ENCODE measurements around the gene LRRC3C. TPM values are rescaled to one million over a fixed set of nuclear protein-coding genes. Genes with fewer than 3 reads are reported as not detected.
A peak's percentile ranks its signal among the peaks of the same experiment; 100 is the strongest.
"Not testable (repeated sequence)": the region's sequence is repeated elsewhere in the genome, so short reads cannot be mapped to it uniquely, and the experiment has no call there.

The LRRC3C gene
- total RNA-seq, 1 donor from 2014 or later = not detected

DNA sequence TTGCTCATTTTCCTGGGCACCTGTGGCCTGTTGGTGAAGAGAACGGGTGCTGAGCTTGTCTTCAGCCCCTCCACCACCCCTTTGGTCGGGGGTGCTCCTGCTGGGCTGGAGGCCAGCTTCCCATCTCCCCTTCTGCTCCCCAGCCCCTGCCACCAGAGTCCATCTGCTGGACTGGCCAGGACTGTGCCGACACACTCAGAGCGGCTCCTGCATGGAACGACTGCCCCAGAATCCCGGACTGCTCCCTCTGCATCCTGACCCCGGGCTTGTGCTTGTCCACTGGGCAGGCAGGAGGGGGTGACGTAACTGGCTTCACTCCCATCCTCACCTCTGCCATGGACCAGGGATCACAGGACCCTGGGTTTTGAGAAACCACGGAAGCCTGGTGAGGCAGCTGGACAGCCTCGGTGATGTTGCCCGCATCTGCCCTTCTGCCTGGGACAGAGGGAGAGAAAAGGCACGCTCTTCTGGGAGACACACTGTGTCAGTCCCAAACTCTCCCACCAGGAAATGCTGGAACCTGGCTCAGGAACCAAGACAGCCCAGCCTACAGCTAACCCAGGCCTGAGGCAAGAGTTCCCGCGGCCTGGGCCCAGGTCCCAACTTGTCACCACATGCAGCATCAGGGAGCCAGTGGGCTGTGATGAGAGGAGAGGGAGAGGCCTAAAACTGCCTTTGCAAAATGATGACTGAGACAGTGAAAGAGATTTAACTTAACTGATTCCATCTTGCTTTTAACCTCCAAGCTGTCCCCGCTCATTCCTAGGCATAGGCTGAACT is 19.2 kb downstream of the LRRC3C start:
- DNase-seq (ENCODE audit: low spot score) = no peak
- no peak for ATAC-seq

DNA sequence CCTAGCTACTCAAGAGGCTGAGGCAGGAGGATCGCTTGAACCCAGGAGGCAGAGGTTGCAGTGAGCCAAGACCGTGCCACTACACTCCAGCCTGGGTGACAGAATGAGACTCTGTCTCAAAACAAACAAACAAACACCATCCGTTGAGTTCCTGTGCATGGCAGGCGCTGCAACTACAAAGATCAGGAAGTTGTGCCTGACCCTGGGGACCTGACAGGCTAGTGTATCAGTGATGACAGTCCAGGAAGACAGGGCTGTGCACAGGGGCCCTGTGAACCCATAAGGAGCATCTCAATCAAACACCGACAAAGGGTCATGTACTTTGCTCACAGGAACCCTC is 20.9 kb downstream of the LRRC3C start:
- ATAC-seq; DNase-seq (ENCODE audit: low spot score): not testable (repeated sequence)

DNA sequence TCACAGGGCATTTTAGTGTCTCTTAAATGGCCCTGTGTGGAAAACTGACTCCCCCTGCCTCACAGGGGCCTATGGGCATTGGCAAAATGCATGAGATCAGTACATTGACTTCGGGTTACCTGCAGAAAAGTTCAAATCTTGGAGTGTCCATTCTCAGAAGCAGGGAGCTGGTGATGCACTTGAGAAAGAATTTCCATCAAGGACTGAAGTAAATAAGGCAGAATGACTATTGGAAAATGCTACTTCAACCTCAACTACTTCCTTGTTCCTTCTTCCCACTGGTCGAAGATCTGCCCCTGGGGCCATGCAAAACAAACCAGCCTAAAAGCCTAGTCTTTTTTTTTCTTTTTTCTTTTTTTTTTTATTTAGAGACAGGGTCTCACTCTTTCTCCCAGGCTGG is 21.5 kb downstream of the LRRC3C start:
- no peak for ATAC-seq
- no peak for DNase-seq (ENCODE audit: low spot score)

DNA sequence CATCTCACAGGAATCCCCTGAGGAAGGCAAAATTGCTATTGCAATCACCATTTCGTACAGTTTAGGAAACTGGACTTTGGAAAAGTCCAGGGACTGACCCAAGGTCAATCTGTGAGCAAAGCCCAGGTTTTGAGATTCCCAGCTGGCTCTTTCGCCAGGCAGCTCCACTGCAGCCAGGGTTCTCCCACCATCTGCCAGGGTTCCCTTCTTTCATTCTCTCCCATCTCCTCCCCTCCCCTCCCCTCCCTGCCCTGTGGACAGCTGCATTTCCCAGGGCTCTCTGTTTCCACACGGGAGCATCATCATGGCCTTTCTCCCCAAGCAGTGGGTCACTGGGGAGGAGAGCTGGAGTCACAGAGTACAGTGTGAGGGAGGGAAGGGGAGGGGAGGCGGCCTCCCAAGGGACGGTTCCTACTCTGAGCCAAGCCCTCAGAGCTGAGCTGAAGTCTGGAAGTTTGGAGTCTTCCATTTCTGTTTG is 23.4 kb downstream of the LRRC3C start:
- ATAC-seq (peak; percentile 13), DNase-seq (ENCODE audit: low spot score) (peak; percentile 69)

DNA sequence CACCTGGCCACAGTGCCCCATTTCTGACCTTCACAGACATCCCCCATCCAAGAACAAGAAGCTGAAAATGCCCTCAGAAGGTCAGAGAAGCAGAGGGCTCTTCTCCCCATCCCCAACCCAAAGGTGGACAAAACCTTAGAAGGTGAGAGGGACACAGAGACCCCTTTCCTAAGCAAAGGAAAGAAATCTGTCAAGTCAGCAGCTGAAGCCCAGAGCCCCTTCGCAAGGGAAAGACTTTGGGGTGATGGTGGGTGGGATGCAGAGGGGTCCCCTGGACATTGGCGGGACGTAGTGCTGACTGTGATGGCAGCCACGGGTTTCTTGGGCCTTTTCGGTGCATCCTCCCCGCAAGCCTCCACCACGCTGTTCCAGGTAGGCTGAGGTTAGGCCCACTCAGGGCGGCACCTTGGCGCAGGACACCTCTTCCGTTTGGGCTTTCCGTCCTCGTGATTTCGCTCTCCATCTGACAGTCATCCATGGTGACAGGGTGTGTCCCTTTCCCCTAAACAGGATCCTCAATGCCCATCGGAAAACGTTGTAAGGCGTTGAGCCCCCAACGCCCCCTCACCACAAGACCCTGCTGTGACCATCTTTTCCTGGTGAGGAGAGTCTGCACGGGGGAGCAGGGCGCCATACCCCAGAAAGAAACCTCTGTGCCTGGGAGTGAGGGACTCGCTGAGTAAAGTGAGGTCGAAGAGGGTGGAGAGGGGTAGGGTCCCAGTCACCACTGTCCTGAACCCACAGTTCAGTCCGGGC is 24.6 kb downstream of the LRRC3C start:
- ATAC-seq = no peak

DNA sequence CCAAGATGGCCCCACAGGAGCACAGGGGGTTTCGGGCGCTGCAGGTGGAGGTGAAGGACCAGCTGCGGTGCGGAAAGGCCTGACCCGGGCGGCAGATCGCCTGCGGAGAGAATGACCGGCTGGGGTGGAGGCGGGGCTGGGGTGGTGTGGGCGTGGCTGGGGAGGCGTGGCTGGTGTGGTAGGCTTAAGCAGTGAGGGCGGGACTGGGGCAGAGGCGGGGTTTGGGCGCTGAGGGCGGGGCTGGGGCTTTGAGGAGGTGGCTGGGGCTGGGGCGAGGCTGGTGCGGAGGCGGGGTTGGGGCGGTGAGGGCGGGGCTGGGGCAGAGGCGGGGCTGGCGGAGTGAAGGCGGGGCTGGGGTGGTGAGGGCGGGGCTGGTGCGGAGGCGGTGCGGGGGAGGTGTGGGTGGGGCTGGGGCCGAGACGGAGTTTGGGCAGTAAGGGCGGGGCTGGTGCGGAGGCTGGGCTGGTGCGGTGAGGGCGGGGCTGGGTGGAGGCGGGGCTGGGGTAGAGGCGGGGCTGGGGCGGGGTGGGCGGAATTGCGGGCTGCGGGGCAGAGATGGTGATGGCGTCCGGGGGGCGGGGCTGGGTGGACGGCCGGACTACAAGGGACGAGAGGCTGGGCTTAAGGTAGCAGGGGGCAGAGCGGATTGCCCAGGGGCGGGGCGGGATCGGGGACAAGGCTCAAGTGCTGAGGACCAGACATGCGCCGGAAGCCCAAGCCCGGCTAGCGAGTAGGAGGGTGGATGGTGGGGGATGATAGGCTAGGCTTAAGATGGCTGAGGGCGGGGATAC is 25.3 kb downstream of the LRRC3C start:
- ATAC-seq (peak; percentile 88), DNase-seq (ENCODE audit: low spot score) (peak; percentile 99)

More for the DNA sequence above, 24.6 kb downstream of the LRRC3C start:
- DNase-seq (ENCODE audit: low spot score) = peak; percentile 55

DNA sequence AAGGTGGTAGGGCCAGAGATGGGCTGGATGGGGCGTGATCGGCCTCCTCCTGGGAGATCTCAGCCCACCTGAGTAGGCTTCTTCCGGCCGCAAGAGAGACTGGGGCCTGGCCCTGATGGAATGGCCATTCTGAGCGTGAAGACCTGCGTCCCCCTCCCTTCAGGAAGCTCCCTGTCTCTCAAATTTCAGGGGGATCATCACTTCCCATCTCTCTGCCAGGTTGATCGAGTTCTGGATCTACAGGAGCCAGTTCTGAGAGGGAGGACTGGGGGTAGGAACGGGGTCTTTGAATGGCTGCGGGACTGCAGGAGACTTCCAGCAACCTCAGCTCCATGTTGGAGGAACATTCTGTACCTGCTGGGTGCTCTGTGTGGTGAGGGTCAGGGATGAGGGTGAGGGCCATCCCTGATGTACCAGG is 25.9 kb downstream of the LRRC3C start:
- ATAC-seq = no peak
- no peak for DNase-seq (ENCODE audit: low spot score)

DNA sequence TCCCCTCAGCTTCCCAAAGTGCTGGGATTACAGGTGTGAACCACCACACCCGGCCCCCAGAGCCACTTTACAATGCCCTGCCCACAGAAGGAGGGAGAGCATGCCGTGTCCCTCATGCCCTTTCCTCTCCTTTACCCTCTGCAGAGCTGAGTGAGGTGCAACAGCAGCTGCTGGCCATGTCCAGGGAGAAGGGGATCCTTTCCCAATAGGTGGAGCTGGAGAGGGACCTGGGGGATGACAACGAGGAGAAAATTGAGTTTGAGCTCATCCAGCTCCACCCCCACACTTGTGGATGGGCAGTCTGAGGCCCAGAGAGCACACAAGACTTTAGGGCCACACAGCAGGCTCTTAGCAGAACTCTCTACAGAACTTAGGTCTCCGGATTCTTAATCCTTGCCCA is 27.3 kb downstream of the LRRC3C start:
- DNase-seq (ENCODE audit: low spot score) (no peak), ATAC-seq (no peak)

DNA sequence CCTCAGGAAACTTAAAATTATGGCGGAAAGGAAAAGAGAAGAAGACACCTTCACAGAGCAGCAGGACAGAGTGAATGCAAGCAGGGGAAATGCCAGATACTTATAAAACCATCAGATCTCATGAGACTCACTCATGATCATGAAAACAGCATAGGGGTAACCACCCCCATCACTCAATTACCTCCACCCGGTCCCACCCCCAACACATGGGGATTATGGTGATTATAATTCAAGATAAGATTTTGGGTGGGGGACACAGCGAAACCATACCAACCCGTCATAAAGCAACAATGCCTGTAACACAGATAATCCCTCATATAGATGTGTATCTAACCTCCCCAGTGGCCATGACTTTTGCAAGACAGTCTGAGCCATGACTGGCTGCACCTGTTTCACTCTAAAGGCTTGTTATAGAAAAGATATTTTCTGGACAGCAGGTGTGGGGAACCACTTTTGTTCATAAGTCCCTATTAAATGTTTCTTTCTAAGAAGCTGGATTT is 28.2 kb downstream of the LRRC3C start:
- DNase-seq (ENCODE audit: low spot score) = no peak
- ATAC-seq = no peak

DNA sequence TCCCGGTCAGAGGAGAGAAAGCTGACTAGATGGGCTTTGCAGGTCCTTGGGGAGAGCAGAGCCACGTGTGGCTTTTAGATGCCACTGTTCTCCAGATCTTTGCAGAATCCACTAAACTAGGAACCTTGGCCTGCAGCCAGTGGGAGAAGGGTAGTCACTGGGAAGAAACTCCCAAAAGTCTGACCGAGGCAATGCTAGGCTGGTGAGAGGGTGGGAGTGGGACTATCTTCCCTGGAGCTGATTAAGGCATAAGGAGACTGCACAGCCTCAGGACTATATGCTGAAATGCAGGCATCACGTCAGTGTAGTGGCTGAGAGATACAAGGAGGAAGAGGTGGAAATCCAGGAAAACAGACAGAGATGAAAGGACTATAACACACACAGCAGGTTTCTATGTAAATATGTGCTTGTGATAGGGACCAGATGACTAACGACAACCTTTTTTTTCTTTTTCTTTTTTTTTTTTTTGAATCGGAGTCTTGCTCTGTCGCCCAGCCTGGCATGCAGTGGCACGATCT is 33.1 kb downstream of the LRRC3C start:
- no peak for DNase-seq (ENCODE audit: low spot score)
- no peak for ATAC-seq

DNA sequence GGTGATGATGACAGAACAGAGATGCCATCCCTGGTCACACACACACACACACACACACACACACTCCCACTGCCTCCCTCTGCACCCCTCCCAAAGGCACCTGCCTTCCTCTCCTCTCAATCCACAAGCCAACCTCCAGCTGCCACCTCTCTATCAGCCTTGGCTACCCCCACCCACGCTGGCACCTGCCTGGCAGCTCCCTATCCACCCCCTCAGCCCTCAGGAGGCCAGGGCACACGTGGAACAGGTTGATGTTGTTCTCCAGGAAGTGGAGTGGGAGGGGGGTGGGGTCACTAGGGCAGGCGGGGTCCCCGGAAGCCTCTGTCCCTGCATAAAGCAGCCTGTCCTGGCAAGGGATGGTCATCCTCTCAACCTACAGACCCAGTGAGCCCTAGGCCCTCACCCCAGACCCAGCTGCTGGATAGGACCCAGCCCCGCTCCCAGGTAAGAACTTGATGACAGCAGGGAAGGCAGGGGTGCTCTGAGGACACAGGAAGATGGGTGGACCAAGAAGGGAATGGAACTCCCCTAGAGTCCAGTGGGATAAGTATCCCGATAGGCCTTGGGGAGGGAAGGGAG is 35.2 kb downstream of the LRRC3C start, which contains the start of gene GSDMA:
TSS of gene GSDMA (plus strand) at position 363 of the 579 bp plus-strand sequence. CDS start 2,684 bp downstream, outside the sequence.
- DNase-seq (ENCODE audit: low spot score) (no peak), ATAC-seq (no peak)

DNA sequence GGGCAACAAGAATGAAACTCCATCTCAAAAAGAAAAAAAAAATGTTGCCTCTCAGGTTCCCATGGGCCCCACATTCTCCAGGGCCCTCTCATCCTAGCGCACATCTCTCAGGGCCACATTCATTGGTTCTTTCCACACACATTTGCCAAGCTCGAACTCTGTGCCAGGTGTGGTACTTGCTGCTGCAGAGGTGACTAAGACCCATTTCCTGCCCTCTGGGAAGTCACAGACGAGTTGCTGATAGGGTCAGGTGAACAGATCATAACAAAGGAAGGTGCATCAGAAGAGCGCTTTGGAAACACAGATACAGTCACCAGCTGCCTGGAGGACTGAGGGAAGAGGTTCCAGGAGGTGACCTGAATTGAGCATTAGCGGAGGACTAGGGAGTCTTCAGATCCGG is 36.3 kb downstream of the LRRC3C start:
- DNase-seq (ENCODE audit: low spot score) = no peak

DNA sequence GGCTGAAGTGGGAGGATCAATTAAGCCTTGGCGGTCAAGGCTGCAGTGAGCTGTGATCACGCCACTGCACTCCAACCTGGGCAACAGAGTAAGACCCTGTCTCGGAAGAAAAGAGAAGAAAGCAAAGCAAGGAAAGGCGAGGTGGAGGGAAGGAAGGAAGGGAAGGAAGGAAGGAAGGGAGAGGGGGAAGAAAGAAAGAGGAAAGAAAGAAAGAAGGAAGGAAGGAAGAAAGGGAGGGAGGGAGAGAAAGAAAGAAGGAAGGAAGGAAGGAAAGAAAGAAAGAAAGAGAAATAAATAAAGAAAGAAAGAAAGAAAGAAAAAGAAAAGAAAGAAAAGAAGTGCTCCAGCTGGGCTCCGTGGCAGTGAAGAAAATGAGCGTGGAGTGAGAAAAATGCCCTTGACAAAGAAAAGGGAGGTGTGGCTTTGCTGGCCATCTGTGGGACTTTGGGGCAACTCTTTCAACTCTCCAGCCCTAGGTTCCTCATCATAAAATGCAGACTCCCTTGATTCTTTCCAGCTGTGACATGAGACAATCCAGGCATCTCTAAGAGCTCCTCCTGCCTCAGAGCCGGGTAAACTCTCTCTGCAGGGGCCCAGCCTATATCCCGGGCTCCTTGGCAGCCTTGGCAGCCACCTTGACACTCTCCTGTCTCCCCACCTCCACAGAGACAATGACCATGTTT is 37.6 kb downstream of the LRRC3C start:
- DNase-seq (ENCODE audit: low spot score) (no peak), ATAC-seq (no peak)

More for the DNA sequence above, 36.3 kb downstream of the LRRC3C start:
- no peak for ATAC-seq

DNA sequence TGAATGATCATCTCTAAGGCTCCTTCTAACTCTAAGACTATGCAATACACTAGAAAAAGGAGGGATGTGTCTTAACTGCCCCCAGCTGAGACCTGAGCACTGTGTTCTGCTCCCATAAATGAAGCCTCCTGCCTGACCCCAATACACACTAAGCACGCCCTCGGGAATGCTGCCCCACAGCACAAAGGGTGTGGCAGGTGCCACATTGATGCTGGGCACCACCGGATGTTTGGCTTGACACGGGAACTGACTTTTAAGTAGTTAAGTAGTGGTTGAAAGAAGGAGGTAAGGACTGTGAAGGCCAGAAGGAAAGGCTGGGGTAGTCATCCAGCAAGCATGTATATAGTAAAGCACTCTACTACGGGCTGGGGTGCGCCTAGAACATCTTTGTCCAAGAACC is 39.2 kb downstream of the LRRC3C start:
- no peak for ATAC-seq

DNA sequence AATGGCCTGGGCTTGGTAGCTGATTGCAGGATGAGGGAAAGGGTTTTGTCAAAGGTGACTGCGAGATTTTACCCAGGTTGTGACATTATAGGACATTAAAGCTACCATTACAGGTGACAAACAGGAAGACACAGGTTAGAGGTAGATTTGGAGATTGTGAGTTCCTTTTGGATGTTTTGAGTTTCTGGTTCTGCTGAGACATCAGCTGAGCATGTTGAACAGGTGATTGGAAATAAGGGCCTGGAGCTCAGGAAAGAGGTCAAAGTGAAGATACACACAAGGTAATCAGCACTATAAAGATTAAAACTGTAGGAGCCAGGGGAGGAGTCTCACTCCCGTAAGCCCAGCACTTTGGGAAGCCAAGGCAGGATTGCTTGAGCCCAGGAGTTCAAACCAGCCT is 41.2 kb downstream of the LRRC3C start:
- ATAC-seq (no peak), DNase-seq (ENCODE audit: low spot score) (no peak)

More for the DNA sequence above, 39.2 kb downstream of the LRRC3C start:
- DNase-seq (ENCODE audit: low spot score) = no peak

DNA sequence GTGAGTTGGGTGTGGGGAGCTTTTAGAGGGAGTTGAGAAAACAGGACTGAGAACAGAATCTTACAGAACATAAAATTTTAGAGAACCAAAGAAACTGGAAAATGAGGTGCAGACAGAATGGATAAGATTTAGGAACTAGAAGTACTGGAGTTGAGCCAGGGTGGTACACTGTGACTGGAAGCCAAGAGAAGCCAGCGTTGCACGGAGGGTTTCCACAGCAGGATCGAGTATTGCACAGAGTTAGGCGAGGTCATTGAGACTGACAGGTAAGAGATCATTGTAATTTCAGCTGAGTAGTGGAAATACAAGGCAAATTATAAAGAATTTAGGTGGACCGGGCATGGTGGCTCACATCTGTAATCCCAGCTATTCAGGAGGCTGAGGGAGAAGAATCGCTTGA is 41.8 kb downstream of the LRRC3C start:
- no peak for ATAC-seq
- DNase-seq (ENCODE audit: low spot score) = no peak

DNA sequence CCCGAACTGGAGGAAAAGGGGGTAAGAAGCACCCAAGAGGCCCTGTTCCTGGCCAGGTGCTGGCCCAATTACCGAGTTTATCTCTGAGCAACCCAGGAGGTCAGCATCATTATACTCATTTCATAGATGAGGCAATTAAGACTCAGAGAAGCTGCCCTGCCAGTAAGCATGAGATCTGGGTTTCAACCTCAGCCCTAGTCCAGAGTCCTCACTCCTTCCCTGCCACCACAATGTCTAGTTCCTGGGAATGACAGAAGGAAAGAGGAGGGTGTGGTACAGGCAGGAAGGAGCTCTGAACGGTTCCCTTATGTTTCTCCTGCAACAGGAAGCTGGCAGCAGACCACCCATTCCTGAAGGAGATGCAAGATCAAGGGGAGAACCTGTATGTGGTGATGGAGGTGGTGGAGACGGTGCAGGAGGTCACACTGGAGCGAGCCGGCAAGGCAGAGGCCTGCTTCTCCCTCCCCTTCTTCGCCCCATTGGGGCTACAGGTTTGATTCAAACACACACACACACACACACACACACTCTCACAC is 42.7 kb downstream of the LRRC3C start:
- DNase-seq (ENCODE audit: low spot score) (no peak), ATAC-seq (no peak)

DNA sequence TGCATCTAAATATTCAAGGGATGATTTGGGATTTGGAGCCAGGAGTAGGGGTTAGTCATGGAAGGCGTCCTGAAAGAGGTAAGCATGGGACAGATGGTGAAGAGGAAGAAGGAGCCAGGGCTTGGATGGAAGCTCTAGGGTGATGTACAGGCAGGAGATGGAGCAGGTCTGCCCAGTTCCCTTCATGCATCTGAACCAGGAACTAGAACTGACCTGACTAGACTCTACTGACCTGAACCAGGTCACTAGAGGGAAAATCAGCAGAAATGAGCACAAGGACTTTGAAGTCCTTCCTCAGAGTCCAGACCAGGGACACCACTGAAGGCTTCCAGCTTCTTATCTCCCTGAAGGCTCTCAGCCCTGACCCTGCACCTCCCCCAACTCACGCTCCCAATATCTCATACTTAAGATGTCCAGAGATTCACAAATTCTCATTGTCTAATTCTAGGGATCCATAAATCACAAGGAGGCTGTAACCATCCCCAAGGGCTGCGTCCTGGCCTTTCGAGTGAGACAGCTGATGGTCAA is 43.6 kb downstream of the LRRC3C start:
- ATAC-seq (no peak), DNase-seq (ENCODE audit: low spot score) (no peak)

DNA sequence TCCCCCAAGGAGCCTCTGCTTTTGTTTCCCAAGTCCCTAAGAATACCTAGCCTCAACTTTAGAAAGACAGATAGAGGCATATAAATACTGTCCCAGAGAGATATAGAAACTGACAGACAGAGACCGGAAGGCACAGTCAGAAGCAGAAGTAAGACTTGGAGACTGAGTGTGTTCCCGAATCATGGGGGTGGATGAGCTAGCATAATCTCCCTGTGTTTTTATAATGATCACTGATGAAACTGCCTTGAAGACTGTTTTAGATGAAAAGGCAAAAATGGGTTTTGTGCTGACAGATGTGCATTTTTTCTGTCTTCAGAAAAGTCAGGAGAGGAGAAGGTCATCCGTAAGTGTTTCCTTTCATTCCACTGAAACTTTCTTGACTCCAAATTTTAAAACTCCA is 44.7 kb downstream of the LRRC3C start:
- no peak for DNase-seq (ENCODE audit: low spot score)

More for the DNA sequence above, 44.7 kb downstream of the LRRC3C start:
- peak; percentile 34 for ATAC-seq
